ENCODE measurements around the gene DIDO1.

DIDO1 gene

GRCh38 chr20:62947532-62948300 is 21.4 kb upstream of the DIDO1 start:
- H3K27me3 Mint-ChIP-seq, result no peaks in the 10 kb centered on the region
- H3K36me3 Mint-ChIP-seq (ENCODE audit: low read depth), result peaks cover 78% of the 10 kb centered on the region
- H3K4me1 Mint-ChIP-seq (ENCODE audit: low read depth), result peaks cover 14% of the 10 kb centered on the region
- H3K9me3 Mint-ChIP-seq, result no peaks in the 10 kb centered on the region
- H3K27ac Mint-ChIP-seq, result no peak overlapping the region
- H3K4me3 Mint-ChIP-seq, result no peak overlapping the region

GRCh38 chr20:62946918-62947317 is 20.6 kb upstream of the DIDO1 start:
- H3K27me3 Mint-ChIP-seq, result no peaks in the 10 kb centered on the region
- no peak overlapping the region for H3K4me3 Mint-ChIP-seq
- H3K36me3 Mint-ChIP-seq (ENCODE audit: low read depth), result peaks cover 84% of the 10 kb centered on the region
- peaks cover 11% of the 10 kb centered on the region for H3K4me1 Mint-ChIP-seq (ENCODE audit: low read depth)
- H3K27ac Mint-ChIP-seq, result peak overlapping the region; percentile 67
- no peaks in the 10 kb centered on the region for H3K9me3 Mint-ChIP-seq

GRCh38 chr20:62945771-62946339 is 19.6 kb upstream of the DIDO1 start:
- Mint-ChIP-seq H3K27me3 (no peaks in the 10 kb centered on the region), H3K4me3 (no peak overlapping the region), H3K36me3 (ENCODE audit: low read depth) (peaks cover 88% of the 10 kb centered on the region), H3K4me1 (ENCODE audit: low read depth) (peaks cover 17% of the 10 kb centered on the region), H3K27ac (no peak overlapping the region), H3K9me3 (no peaks in the 10 kb centered on the region)

- Mint-ChIP-seq H3K27ac (no peak overlapping the region), H3K4me3 (no peak overlapping the region), H3K9me3 (no peaks in the 10 kb centered on the region), H3K4me1 (ENCODE audit: low read depth) (peaks cover 26% of the 10 kb centered on the region), H3K36me3 (ENCODE audit: low read depth) (peaks cover 79% of the 10 kb centered on the region), H3K27me3 (no peaks in the 10 kb centered on the region)
Observed at GRCh38 chr20:62944746-62945145, 18.4 kb upstream of the DIDO1 start.

- Mint-ChIP-seq H3K27me3 (no peaks in the 10 kb centered on the region), H3K4me3 (no peak overlapping the region), H3K4me1 (ENCODE audit: low read depth) (peaks cover 32% of the 10 kb centered on the region), H3K36me3 (ENCODE audit: low read depth) (peaks cover 81% of the 10 kb centered on the region), H3K27ac (peak overlapping the region; percentile 28), H3K9me3 (no peaks in the 10 kb centered on the region)
Observed at GRCh38 chr20:62944184-62944583, 17.9 kb upstream of the DIDO1 start.

GRCh38 chr20:62943396-62943795 is 17.1 kb upstream of the DIDO1 start:
- no peak overlapping the region for H3K27ac Mint-ChIP-seq
- H3K4me3 Mint-ChIP-seq, result no peak overlapping the region
- H3K27me3 Mint-ChIP-seq, result no peaks in the 10 kb centered on the region
- peaks cover 40% of the 10 kb centered on the region for H3K4me1 Mint-ChIP-seq (ENCODE audit: low read depth)
- H3K9me3 Mint-ChIP-seq, result no peaks in the 10 kb centered on the region
- H3K36me3 Mint-ChIP-seq (ENCODE audit: low read depth), result peaks cover 78% of the 10 kb centered on the region

- Mint-ChIP-seq H3K9me3 (no peaks in the 10 kb centered on the region), H3K36me3 (ENCODE audit: low read depth) (peaks cover 70% of the 10 kb centered on the region), H3K27me3 (no peaks in the 10 kb centered on the region), H3K4me1 (ENCODE audit: low read depth) (peaks cover 42% of the 10 kb centered on the region), H3K27ac (no peak overlapping the region), H3K4me3 (no peak overlapping the region)
Observed at GRCh38 chr20:62942456-62942855, 16.2 kb upstream of the DIDO1 start.

GRCh38 chr20:62941792-62942191 is 15.5 kb upstream of the DIDO1 start:
- Mint-ChIP-seq H3K36me3 (ENCODE audit: low read depth) (peaks cover 68% of the 10 kb centered on the region), H3K27me3 (no peaks in the 10 kb centered on the region), H3K9me3 (no peaks in the 10 kb centered on the region), H3K4me1 (ENCODE audit: low read depth) (peaks cover 46% of the 10 kb centered on the region), H3K4me3 (no peak overlapping the region), H3K27ac (peak overlapping the region; percentile 40)

- Mint-ChIP-seq H3K27me3 (no peaks in the 10 kb centered on the region), H3K9me3 (no peaks in the 10 kb centered on the region), H3K4me3 (no peak overlapping the region), H3K4me1 (ENCODE audit: low read depth) (peaks cover 48% of the 10 kb centered on the region), H3K36me3 (ENCODE audit: low read depth) (peaks cover 62% of the 10 kb centered on the region), H3K27ac (no peak overlapping the region)
Observed at GRCh38 chr20:62940875-62941274, 14.6 kb upstream of the DIDO1 start.

GRCh38 chr20:62938105-62938888 is 12.0 kb upstream of the DIDO1 start, which contains the start of gene GID8:
GID8 (plus strand) TSS chr20:62938147; CDS start chr20:62941503, 3,356 bp downstream.
- Mint-ChIP-seq H3K36me3 (ENCODE audit: low read depth) (peaks cover 40% of the 10 kb centered on the region), H3K4me1 (ENCODE audit: low read depth) (peaks cover 42% of the 10 kb centered on the region), H3K4me3 (no peak within 1 kb of the TSS), H3K27ac (peak within 1 kb of the TSS; percentile 94), H3K27me3 (no peaks in the 10 kb centered on the region), H3K9me3 (no peaks in the 10 kb centered on the region)

- Mint-ChIP-seq H3K4me3 (no peak overlapping the region), H3K4me1 (ENCODE audit: low read depth) (peaks cover 45% of the 10 kb centered on the region), H3K36me3 (ENCODE audit: low read depth) (peaks cover 35% of the 10 kb centered on the region), H3K27me3 (no peaks in the 10 kb centered on the region), H3K27ac (peak overlapping the region; percentile 94), H3K9me3 (no peaks in the 10 kb centered on the region)
Observed at GRCh38 chr20:62937268-62938104, 11.2 kb upstream of the DIDO1 start.

- no peaks in the 10 kb centered on the region for H3K9me3 Mint-ChIP-seq
- H3K4me1 Mint-ChIP-seq (ENCODE audit: low read depth), result peaks cover 50% of the 10 kb centered on the region
- H3K4me3 Mint-ChIP-seq, result no peak overlapping the region
- H3K36me3 Mint-ChIP-seq (ENCODE audit: low read depth), result peaks cover 25% of the 10 kb centered on the region
- no peak overlapping the region for H3K27ac Mint-ChIP-seq
- H3K27me3 Mint-ChIP-seq, result no peaks in the 10 kb centered on the region
Observed at GRCh38 chr20:62935968-62936585, 9.8 kb upstream of the DIDO1 start.

GRCh38 chr20:62935204-62935967 is 9.1 kb upstream of the DIDO1 start:
- H3K36me3 Mint-ChIP-seq (ENCODE audit: low read depth), result peaks cover 25% of the 10 kb centered on the region
- no peak overlapping the region for H3K4me3 Mint-ChIP-seq
- H3K27me3 Mint-ChIP-seq, result no peaks in the 10 kb centered on the region
- no peaks in the 10 kb centered on the region for H3K9me3 Mint-ChIP-seq
- H3K27ac Mint-ChIP-seq, result no peak overlapping the region
- H3K4me1 Mint-ChIP-seq (ENCODE audit: low read depth), result peaks cover 50% of the 10 kb centered on the region
